IMR-90 (cell line): Measurements from ENCODE around the gene MCRS1. TPM values are rescaled to one million over a fixed set of nuclear protein-coding genes. Genes with fewer than 3 reads are reported as not detected.

Source experiments
- ATAC-seq: fragments of 200-7000 bp; cut with Tn5 transposase; 2 replicates; pipeline ENCODE4 v1.9.1; 2020; ENCODE audit warnings: low read depth, mild to moderate bottlenecking, moderate library complexity
- BruUV-seq: library from RNA; stranded (reverse); fragments of 400-500 nt; replicated peaks from 2 replicates; lab custom pipeline; 2021; lab: Mats Ljungman, UMichigan
- CTCF ChIA-PET: fragments of 300-600 bp; formaldehyde crosslinking; extraction: SDS; loops from one replicate; lab custom pipeline; 2021; ENCODE audit warnings: antibody characterized with exemption; lab: Yijun Ruan, JAX
- POLR2A ChIA-PET: fragments of 300-600 bp; sonication (Branson Sonifier 250); formaldehyde crosslinking; loops from one replicate; lab custom pipeline; 2022; ENCODE audit warnings: antibody characterized with exemption; ENCODE audit not compliant: unreplicated experiment; lab: Charles Lee
- DNase-seq: peaks from one replicate; pipeline ENCODE4 v3.0.0; 2013
- H2AFZ ChIP-seq: replicated peaks from 2 replicates; pipeline ENCODE3; 2013; ENCODE audit warnings: low read length, mild to moderate bottlenecking; ENCODE audit not compliant: poor library complexity
- H2AK5ac ChIP-seq: 2 replicates; pipeline ENCODE4 v1.6.1; 2013; ENCODE audit warnings: low read depth, low read length, inconsistent platforms
- H2AK9ac ChIP-seq: replicated peaks from 2 replicates; pipeline ENCODE3; 2013; ENCODE audit warnings: mild to moderate bottlenecking, low read depth, low read length, moderate library complexity; ENCODE audit not compliant: poor library complexity
- H2BK120ac ChIP-seq: 2 replicates; pipeline ENCODE4 v1.6.1; 2013; ENCODE audit warnings: low read depth, low read length, inconsistent platforms
- H2BK15ac ChIP-seq: 3 replicates; pipeline ENCODE4 v1.6.1; 2013; ENCODE audit warnings: low read depth, low read length, inconsistent platforms
- H2BK20ac ChIP-seq: 2 replicates; pipeline ENCODE4 v1.6.1; 2013; ENCODE audit warnings: low read depth, mild to moderate bottlenecking, inconsistent platforms, low read length, moderate library complexity
- H2BK5ac ChIP-seq: 2 replicates; pipeline ENCODE4 v1.6.1; 2013; ENCODE audit warnings: mild to moderate bottlenecking, low read depth, low read length, inconsistent platforms; ENCODE audit not compliant: poor library complexity, severe bottlenecking
- H3K14ac ChIP-seq: replicated peaks from 2 replicates; pipeline ENCODE4 v1.6.1; 2013; ENCODE audit warnings: low read depth, low read length, inconsistent platforms
- H3K18ac ChIP-seq: 2 replicates; pipeline ENCODE4 v1.6.1; 2013; ENCODE audit warnings: low read depth, low read length, control low read depth
- H3K23ac ChIP-seq: 2 replicates; pipeline ENCODE4 v1.6.1; 2013; ENCODE audit warnings: low read depth, low read length, inconsistent platforms
- H3K27ac ChIP-seq: 2 replicates; pipeline ENCODE4 v1.5.1; 2013; ENCODE audit warnings: mild to moderate bottlenecking, control low read depth, low read length; ENCODE audit not compliant: insufficient read depth
- H3K27me3 ChIP-seq: 2 replicates; pipeline ENCODE4 v1.6.1; 2013; ENCODE audit warnings: low read length; ENCODE audit not compliant: control insufficient read depth, insufficient read depth
- H3K36me3 ChIP-seq: 2 replicates; pipeline ENCODE4 v1.6.1; 2013; ENCODE audit warnings: low read length, mixed read lengths; ENCODE audit not compliant: control insufficient read depth, insufficient read depth
- H3K4ac ChIP-seq: 2 replicates; pipeline ENCODE4 v1.6.1; 2013; ENCODE audit warnings: low read depth, low read length, inconsistent platforms
- H3K4me1 ChIP-seq: 2 replicates; pipeline ENCODE4 v1.6.1; 2013; ENCODE audit warnings: low read length, mixed read lengths; ENCODE audit not compliant: control insufficient read depth, insufficient read depth
- H3K4me2 ChIP-seq: 2 replicates; pipeline ENCODE4 v1.6.1; 2013; ENCODE audit warnings: low read depth, mild to moderate bottlenecking, control low read depth, low read length, moderate library complexity
- H3K4me3 ChIP-seq: 2 replicates; pipeline ENCODE4 v1.5.1; 2013; ENCODE audit warnings: low read depth, mild to moderate bottlenecking, control low read depth, low read length, moderate library complexity; ENCODE audit not compliant: insufficient read depth
- H3K56ac ChIP-seq: 2 replicates; pipeline ENCODE4 v1.6.1; 2013; ENCODE audit warnings: low read length, inconsistent platforms; ENCODE audit not compliant: insufficient read depth; ENCODE audit errors: extremely low read depth
- H3K79me1 ChIP-seq, 2 experiments: 2 replicates each; pipeline ENCODE4 v1.6.1; 2013; ENCODE audit warnings: low read length in 2 of 2, inconsistent platforms in 1 of 2, low read depth in 1 of 2
- H3K9ac ChIP-seq: 2 replicates; pipeline ENCODE4 v1.6.1; 2013; ENCODE audit warnings: low read depth, low read length, control low read depth
- H3K9me1 ChIP-seq: 2 replicates; pipeline ENCODE4 v1.6.1; 2013; ENCODE audit warnings: low read length, inconsistent platforms; ENCODE audit not compliant: insufficient read depth
- H3K9me3 ChIP-seq: 2 replicates; pipeline ENCODE4 v1.6.1; 2013; ENCODE audit warnings: low read length; ENCODE audit not compliant: control insufficient read depth, insufficient read depth
- H4K20me1 ChIP-seq: 2 replicates; pipeline ENCODE4 v1.6.1; 2013; ENCODE audit warnings: low read length, inconsistent platforms; ENCODE audit not compliant: insufficient read depth
- H4K5ac ChIP-seq: 2 replicates; pipeline ENCODE4 v1.6.1; 2013; ENCODE audit warnings: mild to moderate bottlenecking, low read depth, low read length, control low read depth
- H4K8ac ChIP-seq, 2 experiments: 2 replicates each; pipeline ENCODE4 v1.6.1; 2013; ENCODE audit warnings: low read depth in 2 of 2, low read length in 2 of 2, control low read depth in 1 of 2, inconsistent platforms in 1 of 2
- H4K91ac ChIP-seq: 2 replicates; pipeline ENCODE4 v1.6.1; 2013; ENCODE audit warnings: low read depth, low read length, inconsistent platforms; ENCODE audit not compliant: insufficient read depth
- BHLHE40 ChIP-seq: fragments of 150-350 bp; IDR thresholded peaks from 2 replicates; pipeline ENCODE4 v1.6.1; 2016; ENCODE audit warnings: mild to moderate bottlenecking, low read depth, low read length
- CEBPB ChIP-seq: IDR thresholded peaks from 2 replicates; pipeline ENCODE4 v1.6.1; 2012; ENCODE audit warnings: low read depth, low read length, improper control_type of control experiment
- CHD1 ChIP-seq: IDR thresholded peaks from 2 replicates; pipeline ENCODE4 v1.6.1; 2012; ENCODE audit warnings: low read depth, low read length, improper control_type of control experiment
- CTCF ChIP-seq: conservative IDR thresholded peaks from 2 replicates; pipeline ENCODE4 v1.5.1; 2012; ENCODE audit warnings: mild to moderate bottlenecking, low read depth, low read length, improper control_type of control experiment
- FOS ChIP-seq: fragments of 150-350 bp; IDR thresholded peaks from 2 replicates; pipeline ENCODE4 v1.6.1; 2016; ENCODE audit warnings: low read depth, low read length
- MAFK ChIP-seq: IDR thresholded peaks from 2 replicates; pipeline ENCODE4 v1.6.1; 2012; ENCODE audit warnings: low read depth, low read length, improper control_type of control experiment
- MXI1 ChIP-seq: IDR thresholded peaks from 2 replicates; pipeline ENCODE4 v1.6.1; 2012; ENCODE audit warnings: low read depth, mild to moderate bottlenecking, low read length, moderate library complexity, borderline replicate concordance
- NFE2L2 ChIP-seq: fragments of 150-350 bp; IDR thresholded peaks from 2 replicates; pipeline ENCODE4 v1.6.1; 2016; ENCODE audit warnings: low read depth, mild to moderate bottlenecking, low read length
- POLR2A ChIP-seq: IDR thresholded peaks from 2 replicates; pipeline ENCODE4 v1.6.1; 2012; ENCODE audit warnings: mild to moderate bottlenecking, low read depth, low read length
- RAD21 ChIP-seq: IDR thresholded peaks from 2 replicates; pipeline ENCODE4 v1.6.1; 2012; ENCODE audit warnings: low read length, improper control_type of control experiment
- RCOR1 ChIP-seq: IDR thresholded peaks from 2 replicates; pipeline ENCODE4 v1.6.1; 2012; ENCODE audit warnings: mild to moderate bottlenecking, low read length, improper control_type of control experiment; ENCODE audit not compliant: insufficient replicate concordance
- RFX5 ChIP-seq: IDR thresholded peaks from 2 replicates; pipeline ENCODE4 v1.8.0; 2012; ENCODE audit warnings: low read depth, mild to moderate bottlenecking, low read length, moderate library complexity
- SMC3 ChIP-seq: fragments of 150-350 bp; IDR thresholded peaks from 2 replicates; pipeline ENCODE4 v1.6.1; 2016; ENCODE audit warnings: low read depth, mild to moderate bottlenecking, antibody characterized with exemption, low read length, moderate library complexity
- USF2 ChIP-seq: fragments of 150-350 bp; IDR thresholded peaks from 2 replicates; pipeline ENCODE4 v1.6.1; 2017; ENCODE audit warnings: mild to moderate bottlenecking, antibody characterized with exemption, low read length, low read depth
- WGBS, 2 experiments: methylation state at CpG; one replicate each; pipeline versions ENCODE4 v1.1.5 to v1.1.7; 2013; ENCODE audit warnings: missing lambda C conversion rate in 2 of 2; ENCODE audit not compliant: insufficient read length in 1 of 2; ENCODE audit errors: extremely low coverage in 2 of 2; 5-methylcytosine and 5-hydroxymethylcytosine counted together
- dilution Hi-C: fragments of 300-500 bp; cut with HindIII; formaldehyde crosslinking; loops from one replicate; pipeline ENCODE4 v1.14.3; 2018; ENCODE audit warnings: low sequenced_read_pairs; ENCODE audit not compliant: unreplicated experiment
- in situ Hi-C: fragments of 300-500 bp; cut with MboI; formaldehyde crosslinking; loops from 3 replicates; pipeline ENCODE4 v1.14.3; 2019; ENCODE audit warnings: low sequenced_read_pairs, inconsistent platforms, mixed read lengths
- intact Hi-C: fragments of 100-400 bp; cut with micrococcal nuclease; formaldehyde crosslinking; loops from 2 replicates; pipeline ENCODE4 v1.10.0; 2022
- polyA plus RNA-seq, 3 experiments: library from polyadenylated mRNA; depleted of rRNA; stranded (reverse); fragments of >200 nt; gene quantifications; 2 replicates each; pipeline ENCODE4 v1.2.3, GENCODE V29; 2012; ENCODE audit warnings: low replicate concordance in 1 of 3
- total RNA-seq: library from RNA; depleted of rRNA; stranded (reverse); fragments of >200 nt; gene quantifications from 2 replicates; pipeline ENCODE4 v1.2.3, GENCODE V29; 2012

MCRS1 gene
- total and polyA plus RNA-seq, 2 of the 4 experiments (the other 2 are of a cell fraction): 72.9 to 73.2 TPM

- ChIA-PET POLR2A (no interaction called here), CTCF (no interaction called here)
- Histone ChIP-seq H4K91ac (no peak overlapping the region), H3K9me3 (no peaks in the 10 kb centered on the region), H3K79me1 (no peaks in the 10 kb centered on the region), H3K4me1 (0 out of 2 replicates have a peak, but pooled peaks cover 2% of the 10 kb centered on the region), H2AK9ac (no peak overlapping the region), H3K14ac (no peak overlapping the region), H2BK15ac (no peak overlapping the region), H3K27ac (no peak overlapping the region), H3K9ac (no peak overlapping the region), H4K20me1 (no peaks in the 10 kb centered on the region; the same call in 1 of the 2 replicates), H3K4me3 (no peak overlapping the region), H2AK5ac (no peak overlapping the region), H3K4ac (no peak overlapping the region), H2BK20ac (no peak overlapping the region), H4K5ac (no peak overlapping the region), H3K9me1 (no peaks in the 10 kb centered on the region), H3K56ac (no peak overlapping the region), H3K23ac (no peak overlapping the region), H3K36me3 (no peaks in the 10 kb centered on the region), H2BK120ac (no peak overlapping the region), H2BK5ac (no peak overlapping the region), H3K27me3 (peaks cover 77% of the 10 kb centered on the region), H2AFZ (no peak overlapping the region), H3K4me2 (no peak overlapping the region), H3K18ac (no peak overlapping the region), H4K8ac (no peak overlapping the region)
- 76% methylated on average over 4 of the region's 18 CpGs; no CpG with 5 or more reads in 1 of the 2 experiments for WGBS, 2 experiments
- dilution Hi-C loops: no loop called here
- no peak for ATAC-seq
- in situ Hi-C loops: no loop called here
- intact Hi-C loops: no loop called here
- TF ChIP-seq USF2: no peak
- TF ChIP-seq RCOR1: no peak
- no peak for TF ChIP-seq MAFK
- TF ChIP-seq MXI1: no peak
- no peak for TF ChIP-seq BHLHE40
- no peak for TF ChIP-seq CEBPB
- no peak for TF ChIP-seq NFE2L2
- TF ChIP-seq RAD21: no peak
- TF ChIP-seq SMC3: no peak
- TF ChIP-seq POLR2A: no peak
- no peak for TF ChIP-seq CHD1
- no peak for TF ChIP-seq RFX5
- no peak for TF ChIP-seq CTCF
- no peak for TF ChIP-seq FOS
- no peak for DNase-seq
- no TSS peak for BruUV-seq
These were observed 26.6 kb downstream of the MCRS1 start for GRCh38 chr12:49541140-49541861.
